ENCODE results near the gene OMG. TPM values are rescaled to one million over a fixed set of nuclear protein-coding genes. Genes with fewer than 3 reads are reported as not detected.
"Not testable (repeated sequence)": the region's sequence is repeated elsewhere in the genome, so short reads cannot be mapped to it uniquely, and the experiment has no call there.

OMG gene
- total RNA-seq, 1 experiment from 2014 or later: 0.16 TPM

- no peak for TF ChIP-seq CTCF (IDR thresholded peaks at IDR 0.05; ENCODE audit: unreplicated experiment)
- Mint-ChIP-seq H3K27me3 (ENCODE audit: insufficient read depth, unreplicated experiment) (no peaks in the 10 kb centered on the region), H3K36me3 (ENCODE audit: insufficient read depth, unreplicated experiment) (peaks cover 8% of the 10 kb centered on the region), H3K4me3 (ENCODE audit: unreplicated experiment) (no peak overlapping the region), H3K9me3 (ENCODE audit: unreplicated experiment) (no peaks in the 10 kb centered on the region), H3K4me1 (ENCODE audit: insufficient read depth, unreplicated experiment) (peaks cover 19% of the 10 kb centered on the region), H3K27ac (ENCODE audit: low read depth, unreplicated experiment) (no peak overlapping the region)
- CTCF ChIA-PET: no interaction called here
- BruUV-seq (replicated peaks): no TSS peak
- intact Hi-C loops (cut with micrococcal nuclease): no loop called here
- POLR2A ChIA-PET: interaction anchor here (0.5 to 1.2 kb wide), 3 partner anchors 15 to 893 kb away, joined by 3 read pairs; no protein-coding TSS in a partner anchor
- DNase-seq (ENCODE audit: unreplicated experiment): no peak
Observed at GRCh38 chr17:31291820-31292219, 5.2 kb downstream of the OMG start.

GRCh38 chr17:31289790-31290189, 7.2 kb downstream of the OMG start:
- H3K36me3 Mint-ChIP-seq (ENCODE audit: insufficient read depth, unreplicated experiment): peaks cover 8% of the 10 kb centered on the region
- no TSS peak for BruUV-seq (replicated peaks)
- H3K4me1 Mint-ChIP-seq (ENCODE audit: insufficient read depth, unreplicated experiment): peaks cover 19% of the 10 kb centered on the region
- intact Hi-C loops (cut with micrococcal nuclease): no loop called here
- CTCF ChIA-PET: no interaction called here
- no peaks in the 10 kb centered on the region for H3K9me3 Mint-ChIP-seq (ENCODE audit: unreplicated experiment)
- H3K27me3 Mint-ChIP-seq (ENCODE audit: insufficient read depth, unreplicated experiment): no peaks in the 10 kb centered on the region
- no peak for TF ChIP-seq CTCF (IDR thresholded peaks at IDR 0.05; ENCODE audit: unreplicated experiment)
- POLR2A ChIA-PET: interaction anchor here (0.6 to 1.3 kb wide), 4 partner anchors 9 to 24 kb away, joined by 3 read pairs; partner anchors contain the start of gene EVI2B
- no peak overlapping the region for H3K4me3 Mint-ChIP-seq (ENCODE audit: unreplicated experiment)
- peak; percentile 26 for DNase-seq (ENCODE audit: unreplicated experiment)
- peak overlapping the region; percentile 47 for H3K27ac Mint-ChIP-seq (ENCODE audit: low read depth, unreplicated experiment)

- H3K4me1 Mint-ChIP-seq (ENCODE audit: insufficient read depth, unreplicated experiment): peaks cover 19% of the 10 kb centered on the region
- H3K36me3 Mint-ChIP-seq (ENCODE audit: insufficient read depth, unreplicated experiment); POLR2A ChIA-PET; DNase-seq (ENCODE audit: unreplicated experiment); H3K27ac Mint-ChIP-seq (ENCODE audit: low read depth, unreplicated experiment); H3K4me3 Mint-ChIP-seq (ENCODE audit: unreplicated experiment); BruUV-seq (replicated peaks); intact Hi-C loops (cut with micrococcal nuclease); H3K9me3 Mint-ChIP-seq (ENCODE audit: unreplicated experiment); H3K27me3 Mint-ChIP-seq (ENCODE audit: insufficient read depth, unreplicated experiment): not testable (repeated sequence)
- CTCF ChIA-PET: interaction anchor here (0.6 kb wide), 1 partner anchor 18 kb away, joined by 3 read pairs; no protein-coding TSS in a partner anchor
Observed at GRCh38 chr17:31287932-31288331, 9.1 kb downstream of the OMG start.

- intact Hi-C loops (cut with micrococcal nuclease): no loop called here
- no peaks in the 10 kb centered on the region for H3K27me3 Mint-ChIP-seq (ENCODE audit: insufficient read depth, unreplicated experiment)
- peaks cover 12% of the 10 kb centered on the region for H3K36me3 Mint-ChIP-seq (ENCODE audit: insufficient read depth, unreplicated experiment)
- TF ChIP-seq CTCF (IDR thresholded peaks at IDR 0.05; ENCODE audit: unreplicated experiment): no peak
- no TSS peak for BruUV-seq (replicated peaks)
- H3K4me3 Mint-ChIP-seq (ENCODE audit: unreplicated experiment): no peak overlapping the region
- no peak overlapping the region for H3K27ac Mint-ChIP-seq (ENCODE audit: low read depth, unreplicated experiment)
- CTCF ChIA-PET: no interaction called here
- peaks cover 19% of the 10 kb centered on the region for H3K4me1 Mint-ChIP-seq (ENCODE audit: insufficient read depth, unreplicated experiment)
- no peaks in the 10 kb centered on the region for H3K9me3 Mint-ChIP-seq (ENCODE audit: unreplicated experiment)
- no peak for DNase-seq (ENCODE audit: unreplicated experiment)
- POLR2A ChIA-PET: interaction anchor here (1.6 kb wide), 2 partner anchors 11 to 54 kb away, joined by 3 to 8 read pairs; no protein-coding TSS in a partner anchor
Observed at GRCh38 chr17:31286587-31286986, 10.5 kb downstream of the OMG start.

- intact Hi-C loops (cut with micrococcal nuclease): no loop called here
- no peak overlapping the region for H3K27ac Mint-ChIP-seq (ENCODE audit: low read depth, unreplicated experiment)
- H3K4me1 Mint-ChIP-seq (ENCODE audit: insufficient read depth, unreplicated experiment): peaks cover 2% of the 10 kb centered on the region
Observed at GRCh38 chr17:31283841-31284240, 13.2 kb downstream of the OMG start.

More at GRCh38 chr17:31283841-31284240, 13.2 kb downstream of the OMG start:
- BruUV-seq (replicated peaks): no TSS peak
- no peak for TF ChIP-seq CTCF (IDR thresholded peaks at IDR 0.05; ENCODE audit: unreplicated experiment)
- H3K9me3 Mint-ChIP-seq (ENCODE audit: unreplicated experiment): no peaks in the 10 kb centered on the region
- CTCF ChIA-PET: no interaction called here
- no peak for DNase-seq (ENCODE audit: unreplicated experiment)
- no peaks in the 10 kb centered on the region for H3K27me3 Mint-ChIP-seq (ENCODE audit: insufficient read depth, unreplicated experiment)
- H3K4me3 Mint-ChIP-seq (ENCODE audit: unreplicated experiment): no peak overlapping the region
- peaks cover 26% of the 10 kb centered on the region for H3K36me3 Mint-ChIP-seq (ENCODE audit: insufficient read depth, unreplicated experiment)
- POLR2A ChIA-PET: interaction anchor here (0.7 to 1.5 kb wide), 3 partner anchors 9 to 15 kb away, joined by 3 to 5 read pairs (median 3); no protein-coding TSS in a partner anchor
